Measurements from ENCODE around the gene NFKB2.

Gene NFKB2

GRCh38 chr10:102409604-102410428, 14.3 kb downstream of the NFKB2 start:
- peaks cover 28% of the 10 kb centered on the region for H3K27me3 Mint-ChIP-seq (ENCODE audit: low read depth)

GRCh38 chr10:102410429-102411073, 15.0 kb downstream of the NFKB2 start:
- Mint-ChIP-seq H3K27ac (peak overlapping the region; percentile 16), H3K27me3 (ENCODE audit: low read depth) (peaks cover 28% of the 10 kb centered on the region), H3K36me3 (ENCODE audit: low read depth) (peaks cover under 1% of the 10 kb centered on the region), H3K9me3 (no peaks in the 10 kb centered on the region), H3K4me1 (ENCODE audit: low read depth) (peaks cover 34% of the 10 kb centered on the region), H3K4me3 (peak overlapping the region; percentile 70)

More at GRCh38 chr10:102409604-102410428, 14.3 kb downstream of the NFKB2 start:
- H3K4me1 Mint-ChIP-seq (ENCODE audit: low read depth) = peaks cover 34% of the 10 kb centered on the region
- H3K4me3 Mint-ChIP-seq = peak overlapping the region; percentile 70
- no peaks in the 10 kb centered on the region for H3K9me3 Mint-ChIP-seq
- H3K27ac Mint-ChIP-seq = peak overlapping the region; percentile 64
- H3K36me3 Mint-ChIP-seq (ENCODE audit: low read depth) = peaks cover 2% of the 10 kb centered on the region

- Mint-ChIP-seq H3K9me3 (no peaks in the 10 kb centered on the region), H3K27ac (peak overlapping the region; percentile 16), H3K4me1 (ENCODE audit: low read depth) (peaks cover 31% of the 10 kb centered on the region), H3K4me3 (peak overlapping the region; percentile 70), H3K36me3 (ENCODE audit: low read depth) (no peaks in the 10 kb centered on the region), H3K27me3 (ENCODE audit: low read depth) (peaks cover 32% of the 10 kb centered on the region)
These were observed 16.1 kb downstream of the NFKB2 start for GRCh38 chr10:102411341-102412255.

GRCh38 chr10:102412293-102412692, 16.8 kb downstream of the NFKB2 start:
- H3K4me3 Mint-ChIP-seq = no peak overlapping the region
- peaks cover 36% of the 10 kb centered on the region for H3K27me3 Mint-ChIP-seq (ENCODE audit: low read depth)
- H3K4me1 Mint-ChIP-seq (ENCODE audit: low read depth) = peaks cover 28% of the 10 kb centered on the region
- H3K36me3 Mint-ChIP-seq (ENCODE audit: low read depth) = no peaks in the 10 kb centered on the region
- H3K9me3 Mint-ChIP-seq = no peaks in the 10 kb centered on the region
- no peak overlapping the region for H3K27ac Mint-ChIP-seq

- Mint-ChIP-seq H3K36me3 (ENCODE audit: low read depth) (no peaks in the 10 kb centered on the region), H3K4me1 (ENCODE audit: low read depth) (peaks cover 25% of the 10 kb centered on the region), H3K4me3 (no peak overlapping the region), H3K27ac (no peak overlapping the region), H3K27me3 (ENCODE audit: low read depth) (peaks cover 43% of the 10 kb centered on the region), H3K9me3 (no peaks in the 10 kb centered on the region)
These were observed 17.7 kb downstream of the NFKB2 start for GRCh38 chr10:102413053-102413705.

GRCh38 chr10:102413806-102414561, 18.5 kb downstream of the NFKB2 start:
- Mint-ChIP-seq H3K27ac (peak overlapping the region; percentile 5), H3K36me3 (ENCODE audit: low read depth) (no peaks in the 10 kb centered on the region), H3K9me3 (no peaks in the 10 kb centered on the region), H3K4me3 (no peak overlapping the region), H3K27me3 (ENCODE audit: low read depth) (peaks cover 43% of the 10 kb centered on the region), H3K4me1 (ENCODE audit: low read depth) (peaks cover 24% of the 10 kb centered on the region)

- Mint-ChIP-seq H3K4me3 (no peak overlapping the region), H3K9me3 (no peaks in the 10 kb centered on the region), H3K27me3 (ENCODE audit: low read depth) (peaks cover 42% of the 10 kb centered on the region), H3K36me3 (ENCODE audit: low read depth) (no peaks in the 10 kb centered on the region), H3K27ac (peak overlapping the region; percentile 5), H3K4me1 (ENCODE audit: low read depth) (peaks cover 23% of the 10 kb centered on the region)
These were observed 19.2 kb downstream of the NFKB2 start for GRCh38 chr10:102414749-102415148.

- H3K4me1 Mint-ChIP-seq (ENCODE audit: low read depth) = peaks cover 24% of the 10 kb centered on the region
- H3K9me3 Mint-ChIP-seq = no peaks in the 10 kb centered on the region
- no peak overlapping the region for H3K4me3 Mint-ChIP-seq
- H3K27ac Mint-ChIP-seq = no peak overlapping the region
- no peaks in the 10 kb centered on the region for H3K36me3 Mint-ChIP-seq (ENCODE audit: low read depth)
- H3K27me3 Mint-ChIP-seq (ENCODE audit: low read depth) = peaks cover 31% of the 10 kb centered on the region
These were observed 20.8 kb downstream of the NFKB2 start for GRCh38 chr10:102416283-102416682.

- Mint-ChIP-seq H3K27me3 (ENCODE audit: low read depth) (peaks cover 28% of the 10 kb centered on the region), H3K4me1 (ENCODE audit: low read depth) (peaks cover 22% of the 10 kb centered on the region), H3K4me3 (no peak overlapping the region), H3K9me3 (no peaks in the 10 kb centered on the region), H3K27ac (no peak overlapping the region), H3K36me3 (ENCODE audit: low read depth) (no peaks in the 10 kb centered on the region)
These were observed 21.2 kb downstream of the NFKB2 start for GRCh38 chr10:102416695-102417094.

- Mint-ChIP-seq H3K9me3 (no peaks in the 10 kb centered on the region), H3K27me3 (ENCODE audit: low read depth) (peaks cover 28% of the 10 kb centered on the region), H3K4me1 (ENCODE audit: low read depth) (peaks cover 26% of the 10 kb centered on the region), H3K27ac (peak within 1 kb of the TSS; percentile 70), H3K36me3 (ENCODE audit: low read depth) (peaks cover 4% of the 10 kb centered on the region), H3K4me3 (peak within 1 kb of the TSS; percentile 99)
These were observed 23.2 kb downstream of the NFKB2 start, which contains the start of gene PSD for GRCh38 chr10:102418622-102419268. PSD (minus strand) TSS chr10:102418785; CDS start chr10:102417038, 1,747 bp downstream.

- Mint-ChIP-seq H3K9me3 (no peaks in the 10 kb centered on the region), H3K27ac (peak overlapping the region; percentile 70), H3K4me3 (peak overlapping the region; percentile 99), H3K27me3 (ENCODE audit: low read depth) (peaks cover 24% of the 10 kb centered on the region), H3K4me1 (ENCODE audit: low read depth) (peaks cover 26% of the 10 kb centered on the region), H3K36me3 (ENCODE audit: low read depth) (peaks cover 6% of the 10 kb centered on the region)
These were observed 24.0 kb downstream of the NFKB2 start for GRCh38 chr10:102419269-102420180.

- peaks cover 26% of the 10 kb centered on the region for H3K4me1 Mint-ChIP-seq (ENCODE audit: low read depth)
- H3K9me3 Mint-ChIP-seq = no peaks in the 10 kb centered on the region
- peak overlapping the region; percentile 98 for H3K27ac Mint-ChIP-seq
- H3K4me3 Mint-ChIP-seq = peak overlapping the region; percentile 99
- peaks cover 6% of the 10 kb centered on the region for H3K36me3 Mint-ChIP-seq (ENCODE audit: low read depth)
- H3K27me3 Mint-ChIP-seq (ENCODE audit: low read depth) = peaks cover 24% of the 10 kb centered on the region
These were observed 24.7 kb downstream of the NFKB2 start for GRCh38 chr10:102420181-102420713.

Measured in T-helper 1 cell treated with Interleukin-12 subunit alpha and Interleukin-12 subunit beta and Interleukin-4 antibody, amounts not matched to agents 30 μg/mL and 1 μg/mL, for 36 hours (primary cell).